GM20000 (cell line): ENCODE measurements around the gene ZNF143.

Experiments used
- DNase-seq: peaks from one replicate; pipeline ENCODE4 v3.0.0; 2012; ENCODE audit warnings: low spot score
- CTCF ChIP-seq: IDR thresholded peaks from 2 replicates; pipeline ENCODE4 v1.5.1; 2012; ENCODE audit warnings: mild to moderate bottlenecking, control low read depth; ENCODE audit errors: extremely low read depth, missing control alignments

The ZNF143 gene

GRCh38 chr11:9568854-9569587 is 108.2 kb downstream of the ZNF143 start:
- TF ChIP-seq CTCF, result no peak
- peak; percentile 22 for DNase-seq

- no peak for TF ChIP-seq CTCF
- DNase-seq, result no peak
Observed at GRCh38 chr11:9569588-9570164, 108.9 kb downstream of the ZNF143 start.

GRCh38 chr11:9570313-9571025 is 109.7 kb downstream of the ZNF143 start:
- DNase-seq, result no peak
- no peak for TF ChIP-seq CTCF

- TF ChIP-seq CTCF, result no peak
- no peak for DNase-seq
Observed at GRCh38 chr11:9571071-9571762, 110.4 kb downstream of the ZNF143 start.

- DNase-seq, result no peak
- no peak for TF ChIP-seq CTCF
Observed at GRCh38 chr11:9571763-9572115, 110.9 kb downstream of the ZNF143 start.

GRCh38 chr11:9573052-9573774 is 112.4 kb downstream of the ZNF143 start, which contains the start of gene WEE1:
Gene WEE1, plus strand, starts transcription at chr11:9573670. Its CDS starts 264 bp downstream, at chr11:9573934.
- no peak for TF ChIP-seq CTCF

More at GRCh38 chr11:9573052-9573774, 112.4 kb downstream of the ZNF143 start, which contains the start of gene WEE1:
- peak; percentile 99 for DNase-seq
